Measurements from ENCODE around the gene ECEL1. TPM values are rescaled to one million over a fixed set of nuclear protein-coding genes. Genes with fewer than 3 reads are reported as not detected.
"Not testable (repeated sequence)": the region's sequence is repeated elsewhere in the genome, so short reads cannot be mapped to it uniquely, and the experiment has no call there.

ECEL1 gene
- total RNA-seq, 2 donors from 2014 or later = 1.6 to 4.6 TPM

DNA sequence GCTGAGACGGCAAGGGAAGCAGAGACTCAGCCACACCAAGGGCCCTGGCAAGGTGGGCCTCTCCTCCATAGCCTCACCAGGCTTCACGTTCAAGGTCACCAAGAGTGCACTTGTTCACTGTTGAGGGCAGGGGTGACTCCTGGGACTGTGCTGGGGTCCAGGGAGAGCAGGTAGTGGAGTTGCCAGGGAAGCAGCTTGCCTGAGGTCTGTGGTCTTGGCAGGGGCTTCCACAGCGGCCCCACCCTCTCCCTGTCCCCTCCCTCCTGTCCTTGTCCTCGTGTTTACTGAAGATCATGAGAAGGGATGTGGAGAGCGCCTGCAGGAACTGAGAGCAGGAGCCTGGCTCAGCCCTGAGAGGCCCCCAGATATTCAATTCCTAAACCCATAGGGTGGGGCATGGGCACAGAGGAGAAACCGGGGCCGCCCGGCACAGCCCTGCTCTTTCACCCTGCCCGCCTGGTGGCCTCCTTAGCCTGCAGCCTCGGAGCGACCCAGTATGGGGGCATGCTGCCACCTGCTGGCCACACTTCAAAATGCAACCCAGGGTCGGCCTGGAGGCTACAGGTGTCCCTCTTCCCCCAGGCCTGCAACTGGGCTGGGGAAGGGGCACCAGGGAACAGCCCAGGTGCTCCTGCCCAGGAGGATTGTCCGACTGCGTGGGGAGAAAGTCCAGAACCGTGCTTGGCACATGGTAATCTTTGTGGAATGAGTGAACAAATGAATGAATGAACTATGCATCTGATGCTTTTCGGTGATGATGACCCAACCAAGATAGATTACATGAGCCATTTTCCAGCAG is 47.2 kb downstream of the ECEL1 start:
- TF ChIP-seq, protein P1, sequence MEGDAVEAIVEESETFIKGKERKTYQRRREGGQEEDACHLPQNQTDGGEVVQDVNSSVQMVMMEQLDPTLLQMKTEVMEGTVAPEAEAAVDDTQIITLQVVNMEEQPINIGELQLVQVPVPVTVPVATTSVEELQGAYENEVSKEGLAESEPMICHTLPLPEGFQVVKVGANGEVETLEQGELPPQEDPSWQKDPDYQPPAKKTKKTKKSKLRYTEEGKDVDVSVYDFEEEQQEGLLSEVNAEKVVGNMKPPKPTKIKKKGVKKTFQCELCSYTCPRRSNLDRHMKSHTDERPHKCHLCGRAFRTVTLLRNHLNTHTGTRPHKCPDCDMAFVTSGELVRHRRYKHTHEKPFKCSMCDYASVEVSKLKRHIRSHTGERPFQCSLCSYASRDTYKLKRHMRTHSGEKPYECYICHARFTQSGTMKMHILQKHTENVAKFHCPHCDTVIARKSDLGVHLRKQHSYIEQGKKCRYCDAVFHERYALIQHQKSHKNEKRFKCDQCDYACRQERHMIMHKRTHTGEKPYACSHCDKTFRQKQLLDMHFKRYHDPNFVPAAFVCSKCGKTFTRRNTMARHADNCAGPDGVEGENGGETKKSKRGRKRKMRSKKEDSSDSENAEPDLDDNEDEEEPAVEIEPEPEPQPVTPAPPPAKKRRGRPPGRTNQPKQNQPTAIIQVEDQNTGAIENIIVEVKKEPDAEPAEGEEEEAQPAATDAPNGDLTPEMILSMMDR (conservative IDR thresholded peaks at IDR 0.05) = peak; percentile 86
- 31 to 39% methylated on average over 9 to 15 of the region's 16 CpGs for WGBS, 2 experiments (ENCODE audit: insufficient coverage in 1 of 2, insufficient read length in 1 of 2)
- not testable (repeated sequence) for H3K4me1 Mint-ChIP-seq; H3K36me3 Mint-ChIP-seq (ENCODE audit: low read depth); H3K4me1 ChIP-seq (ENCODE audit: control insufficient read depth, insufficient read depth, low read length); H3K9me3 Mint-ChIP-seq; H3K27ac Mint-ChIP-seq; H3K4me3 Mint-ChIP-seq; H3K9me3 ChIP-seq (ENCODE audit: control insufficient read depth, low read length); H3K4me3 ChIP-seq (ENCODE audit: low read length); H3K36me3 ChIP-seq (ENCODE audit: control insufficient read depth, insufficient read depth, low read length); H3K9ac ChIP-seq (ENCODE audit: extremely low read depth, low read length, poor library complexity, severe bottlenecking); H3K27ac ChIP-seq (ENCODE audit: low read depth, low read length); H3K27me3 ChIP-seq (ENCODE audit: control insufficient read depth, insufficient read depth, low read length, poor library complexity, severe bottlenecking)
- DNase-seq = peak; percentile 98
- peaks cover 19% of the 10 kb centered on the region for H3K27me3 Mint-ChIP-seq (ENCODE audit: insufficient read depth)

DNA sequence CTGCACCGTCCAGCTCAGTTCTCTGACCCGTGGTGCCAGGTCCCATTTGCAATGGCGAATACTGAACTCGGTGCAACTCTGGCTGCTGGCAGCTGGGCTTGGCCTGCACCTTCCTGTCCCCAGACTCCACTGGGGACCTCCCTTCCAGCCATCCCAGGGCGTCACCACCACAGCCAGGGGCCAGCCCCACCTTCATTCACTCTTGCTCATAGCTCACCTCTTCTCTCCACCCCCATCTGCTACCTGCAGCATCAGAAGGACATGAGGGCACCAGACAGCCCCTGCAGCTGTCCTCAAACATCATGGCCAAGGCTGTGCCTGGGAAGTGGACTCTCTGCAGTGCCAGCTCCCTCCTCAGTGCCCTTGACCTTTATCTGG is 47.9 kb downstream of the ECEL1 start:
- WGBS, 2 experiments (ENCODE audit: insufficient coverage in 1 of 2, insufficient read length in 1 of 2) = 36 to 80% methylated on average over 1 to 3 of the region's 5 CpGs
- Mint-ChIP-seq H3K4me1 (peaks cover 6% of the 10 kb centered on the region), H3K27ac (no peak overlapping the region), H3K9me3 (no peaks in the 10 kb centered on the region), H3K27me3 (ENCODE audit: insufficient read depth) (peaks cover 23% of the 10 kb centered on the region), H3K36me3 (ENCODE audit: low read depth) (no peaks in the 10 kb centered on the region), H3K4me3 (no peak overlapping the region)
- no peaks in the 10 kb centered on the region for H3K4me1 ChIP-seq (ENCODE audit: control insufficient read depth, insufficient read depth, low read length)
- no peak overlapping the region for H3K27ac ChIP-seq (ENCODE audit: low read depth, low read length)
- peak; percentile 63 for DNase-seq
- peaks cover 5% of the 10 kb centered on the region for H3K27me3 ChIP-seq (ENCODE audit: control insufficient read depth, insufficient read depth, low read length, poor library complexity, severe bottlenecking)
- H3K4me3 ChIP-seq (ENCODE audit: low read length) = no peak overlapping the region
- TF ChIP-seq, protein P1 (conservative IDR thresholded peaks at IDR 0.05) = peak; percentile 66
- no peaks in the 10 kb centered on the region for H3K9me3 ChIP-seq (ENCODE audit: control insufficient read depth, low read length)
- no peak overlapping the region for H3K9ac ChIP-seq (ENCODE audit: extremely low read depth, low read length, poor library complexity, severe bottlenecking)
- H3K36me3 ChIP-seq (ENCODE audit: control insufficient read depth, insufficient read depth, low read length) = no peaks in the 10 kb centered on the region

DNA sequence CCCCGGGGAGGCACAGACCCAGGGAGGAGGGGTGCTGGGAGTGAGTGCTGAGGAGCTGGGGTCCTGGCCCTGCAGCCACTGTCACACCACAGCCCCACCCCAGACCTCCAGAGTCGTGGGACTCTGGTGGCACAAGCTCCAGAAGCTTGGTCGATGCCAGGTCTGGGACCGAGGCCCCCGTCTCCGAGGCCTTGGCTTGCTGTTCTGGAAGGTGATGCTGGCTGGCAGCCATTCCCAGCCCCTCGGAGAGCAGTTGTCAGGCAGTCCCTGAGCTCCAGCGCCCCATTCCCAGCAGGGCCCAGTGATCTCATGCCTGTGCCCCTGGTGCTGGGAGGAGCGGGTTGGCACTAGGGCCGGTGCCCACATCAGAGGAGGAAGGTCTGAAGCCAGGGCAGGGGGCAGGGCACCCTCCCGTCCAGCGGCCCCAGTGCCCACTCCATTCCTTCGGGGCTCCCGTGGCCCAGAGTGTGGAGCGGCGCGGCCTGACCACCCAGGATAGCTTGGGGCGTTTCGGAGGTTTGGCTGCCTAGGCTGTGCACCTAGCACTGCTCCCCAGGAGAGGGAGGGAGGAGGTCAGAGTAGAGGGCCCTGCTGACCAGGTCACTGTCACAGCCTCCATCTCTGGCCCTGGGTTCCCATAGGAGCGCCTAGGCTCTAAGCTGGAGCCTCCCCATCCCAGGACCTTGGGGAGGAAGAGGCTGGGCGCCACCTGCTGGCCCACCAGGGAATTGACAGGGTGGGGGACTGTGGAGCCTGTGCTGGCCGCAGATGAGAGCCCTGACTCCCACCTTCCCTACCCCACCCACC is 48.5 kb downstream of the ECEL1 start:
- WGBS, 2 experiments (ENCODE audit: insufficient coverage in 1 of 2, insufficient read length in 1 of 2) = 89 to 100% methylated on average over 4 to 20 of the region's 22 CpGs
- no peaks in the 10 kb centered on the region for H3K9me3 Mint-ChIP-seq
- no peaks in the 10 kb centered on the region for H3K36me3 ChIP-seq (ENCODE audit: control insufficient read depth, insufficient read depth, low read length)

More for the DNA sequence above, 48.5 kb downstream of the ECEL1 start:
- Mint-ChIP-seq H3K27ac (no peak overlapping the region), H3K36me3 (ENCODE audit: low read depth) (no peaks in the 10 kb centered on the region), H3K4me1 (peaks cover 6% of the 10 kb centered on the region), H3K4me3 (no peak overlapping the region), H3K27me3 (ENCODE audit: insufficient read depth) (peaks cover 23% of the 10 kb centered on the region)
- no peaks in the 10 kb centered on the region for H3K9me3 ChIP-seq (ENCODE audit: control insufficient read depth, low read length)
- peak; percentile 80 for DNase-seq
- H3K27me3 ChIP-seq (ENCODE audit: control insufficient read depth, insufficient read depth, low read length, poor library complexity, severe bottlenecking) = peaks cover 5% of the 10 kb centered on the region
- no peak overlapping the region for H3K4me3 ChIP-seq (ENCODE audit: low read length)
- H3K27ac ChIP-seq (ENCODE audit: low read depth, low read length) = no peak overlapping the region
- H3K4me1 ChIP-seq (ENCODE audit: control insufficient read depth, insufficient read depth, low read length) = no peaks in the 10 kb centered on the region
- TF ChIP-seq, protein P1 (conservative IDR thresholded peaks at IDR 0.05) = peak; percentile 75
- no peak overlapping the region for H3K9ac ChIP-seq (ENCODE audit: extremely low read depth, low read length, poor library complexity, severe bottlenecking)
